ENCODE data around the gene HHIPL1. TPM values are rescaled to one million over a fixed set of nuclear protein-coding genes. Genes with fewer than 3 reads are reported as not detected.
A peak's percentile ranks its signal among the peaks of the same experiment; 100 is the strongest.

Gene HHIPL1
- total RNA-seq, 1 donor from 2014 or later = 0.86 TPM

- peaks cover 2% of the 10 kb centered on the region for H3K27me3 ChIP-seq (ENCODE audit: insufficient read depth, low read length)
- peaks cover 4% of the 10 kb centered on the region for H3K4me1 Mint-ChIP-seq (ENCODE audit: low read depth, unreplicated experiment)
- no peak overlapping the region for H3K4me3 Mint-ChIP-seq (ENCODE audit: unreplicated experiment)
- H3K4me2 ChIP-seq (ENCODE audit: low read length) = peak overlapping the region; percentile 48
- H3K4me3 ChIP-seq (ENCODE audit: insufficient read depth, low read depth, low read length) = no peak overlapping the region
- TF ChIP-seq CTCF (IDR thresholded peaks at IDR 0.05; ENCODE audit: insufficient read depth, low read depth, low read length) (peak; percentile 75), EZH2 (IDR thresholded peaks at IDR 0.05; ENCODE audit: insufficient read depth, low read length) (no peak)
- DNase-seq (ENCODE audit: low read depth) (no peak), FAIRE-seq (no peak)
- H3K9me3 ChIP-seq (ENCODE audit: insufficient read depth, low read depth, low read length) = no peaks in the 10 kb centered on the region
- no peaks in the 10 kb centered on the region for H3K36me3 Mint-ChIP-seq (ENCODE audit: low read depth, unreplicated experiment)
- H3K27me3 Mint-ChIP-seq (ENCODE audit: low read depth, unreplicated experiment) = peaks cover 55% of the 10 kb centered on the region
- H3K36me3 ChIP-seq (ENCODE audit: insufficient read depth, low read length) = no peaks in the 10 kb centered on the region
- H2AFZ ChIP-seq (ENCODE audit: low read depth, low read length) = peak overlapping the region; percentile 47
- H3K27ac ChIP-seq (ENCODE audit: low read depth, low read length) = no peak overlapping the region
- H3K9ac ChIP-seq (ENCODE audit: low read length) = no peak overlapping the region
- H3K79me2 ChIP-seq (ENCODE audit: insufficient read depth, low read length) = no peaks in the 10 kb centered on the region
- H3K4me1 ChIP-seq (ENCODE audit: insufficient read depth, low read length) = peaks cover 12% of the 10 kb centered on the region
- no peaks in the 10 kb centered on the region for H4K20me1 ChIP-seq (ENCODE audit: insufficient read depth, low read length)
- H3K27ac Mint-ChIP-seq (ENCODE audit: unreplicated experiment) = no peak overlapping the region
- H3K9me3 Mint-ChIP-seq (ENCODE audit: unreplicated experiment) = peaks cover 2% of the 10 kb centered on the region
Observed at GRCh38 chr14:99628887-99629618, 15.9 kb upstream of the HHIPL1 start.

- H3K9me3 Mint-ChIP-seq (ENCODE audit: unreplicated experiment) = peaks cover 2% of the 10 kb centered on the region
- peaks cover 58% of the 10 kb centered on the region for H3K27me3 Mint-ChIP-seq (ENCODE audit: low read depth, unreplicated experiment)
- no peak overlapping the region for H3K27ac Mint-ChIP-seq (ENCODE audit: unreplicated experiment)
- no peak overlapping the region for H3K9ac ChIP-seq (ENCODE audit: low read length)
- no peak overlapping the region for H3K4me2 ChIP-seq (ENCODE audit: low read length)
- no peaks in the 10 kb centered on the region for H3K36me3 Mint-ChIP-seq (ENCODE audit: low read depth, unreplicated experiment)
- no peak overlapping the region for H3K4me3 ChIP-seq (ENCODE audit: insufficient read depth, low read depth, low read length)
- no peaks in the 10 kb centered on the region for H3K9me3 ChIP-seq (ENCODE audit: insufficient read depth, low read depth, low read length)
- H3K27ac ChIP-seq (ENCODE audit: low read depth, low read length) = no peak overlapping the region
- H3K36me3 ChIP-seq (ENCODE audit: insufficient read depth, low read length) = no peaks in the 10 kb centered on the region
- FAIRE-seq (no peak), DNase-seq (ENCODE audit: low read depth) (no peak)
- H3K27me3 ChIP-seq (ENCODE audit: insufficient read depth, low read length) = peaks cover 2% of the 10 kb centered on the region
- TF ChIP-seq EZH2 (IDR thresholded peaks at IDR 0.05; ENCODE audit: insufficient read depth, low read length) = no peak
- no peak for TF ChIP-seq CTCF (IDR thresholded peaks at IDR 0.05; ENCODE audit: insufficient read depth, low read depth, low read length)
- H4K20me1 ChIP-seq (ENCODE audit: insufficient read depth, low read length) = no peaks in the 10 kb centered on the region
- H3K79me2 ChIP-seq (ENCODE audit: insufficient read depth, low read length) = no peaks in the 10 kb centered on the region
- no peak overlapping the region for H3K4me3 Mint-ChIP-seq (ENCODE audit: unreplicated experiment)
- peaks cover 7% of the 10 kb centered on the region for H3K4me1 ChIP-seq (ENCODE audit: insufficient read depth, low read length)
- no peak overlapping the region for H2AFZ ChIP-seq (ENCODE audit: low read depth, low read length)
- peaks cover 4% of the 10 kb centered on the region for H3K4me1 Mint-ChIP-seq (ENCODE audit: low read depth, unreplicated experiment)
Observed at GRCh38 chr14:99630202-99630601, 14.7 kb upstream of the HHIPL1 start.

GRCh38 chr14:99632410-99633035, 12.4 kb upstream of the HHIPL1 start:
- Histone ChIP-seq H3K27ac (ENCODE audit: low read depth, low read length) (no peak overlapping the region), H3K9ac (ENCODE audit: low read length) (no peak overlapping the region), H4K20me1 (ENCODE audit: insufficient read depth, low read length) (no peaks in the 10 kb centered on the region), H3K4me1 (ENCODE audit: insufficient read depth, low read length) (peaks cover 3% of the 10 kb centered on the region), H3K4me3 (ENCODE audit: insufficient read depth, low read depth, low read length) (no peak overlapping the region), H3K27me3 (ENCODE audit: insufficient read depth, low read length) (peaks cover 2% of the 10 kb centered on the region), H3K4me2 (ENCODE audit: low read length) (no peak overlapping the region), H3K79me2 (ENCODE audit: insufficient read depth, low read length) (no peaks in the 10 kb centered on the region), H2AFZ (ENCODE audit: low read depth, low read length) (no peak overlapping the region), H3K36me3 (ENCODE audit: insufficient read depth, low read length) (no peaks in the 10 kb centered on the region), H3K9me3 (ENCODE audit: insufficient read depth, low read depth, low read length) (no peaks in the 10 kb centered on the region)
- Mint-ChIP-seq H3K9me3 (ENCODE audit: unreplicated experiment) (peaks cover under 1% of the 10 kb centered on the region), H3K27ac (ENCODE audit: unreplicated experiment) (no peak overlapping the region), H3K36me3 (ENCODE audit: low read depth, unreplicated experiment) (no peaks in the 10 kb centered on the region), H3K27me3 (ENCODE audit: low read depth, unreplicated experiment) (peaks cover 51% of the 10 kb centered on the region), H3K4me3 (ENCODE audit: unreplicated experiment) (peak overlapping the region; percentile 5), H3K4me1 (ENCODE audit: low read depth, unreplicated experiment) (no peaks in the 10 kb centered on the region)
- DNase-seq (ENCODE audit: low read depth) = no peak
- TF ChIP-seq EZH2 (IDR thresholded peaks at IDR 0.05; ENCODE audit: insufficient read depth, low read length) (no peak), CTCF (IDR thresholded peaks at IDR 0.05; ENCODE audit: insufficient read depth, low read depth, low read length) (no peak)
- FAIRE-seq = no peak
